K562 (cell line): ENCODE results near the gene VPS13C. TPM values are rescaled to one million over a fixed set of nuclear protein-coding genes. Genes with fewer than 3 reads are reported as not detected.

ENCODE experiments used
- ATAC-seq: fragments of 200-7000 bp; cut with Tn5 transposase; 3 replicates; pipeline ENCODE4 v1.9.1; 2020; ENCODE audit warnings: moderate library complexity
- BruUV-seq: library from RNA; stranded (reverse); fragments of 400-500 nt; replicated peaks from 2 replicates; lab custom pipeline; 2021; lab: Mats Ljungman, UMichigan
- CTCF ChIA-PET: fragments of 300-600 bp; formaldehyde crosslinking; extraction: SDS; loops from one replicate; lab custom pipeline; 2021; ENCODE audit warnings: low intra/inter-chr PET ratio; lab: Yijun Ruan, JAX
- POLR2A ChIA-PET: fragments of 300-600, 350-650 bp; sonication (Branson Sonifier 250); formaldehyde crosslinking; extraction: SDS; loops from one replicate; lab custom pipeline; 2021; ENCODE audit warnings: antibody characterized with exemption, inconsistent platforms; lab: Yijun Ruan, JAX
- DNase-seq, 4 experiments: peaks; one replicate each; pipeline versions ENCODE4 v3.0.0 to v3.0.0-alpha.2; 2011 to 2018; ENCODE audit warnings: low spot score in 3 of 4, mixed read lengths in 3 of 4; ENCODE audit errors: extremely low read depth in 1 of 4
- FAIRE-seq: peaks from 2 replicates; lab custom pipeline; 2011; peaks lifted over from hg19 to GRCh38; lab: Jason Lieb, UNC
- H2AFZ ChIP-seq: 2 replicates; pipeline ENCODE4 v1.6.0; 2011; ENCODE audit warnings: low read depth, low read length, control low read depth, inconsistent platforms
- H3K27ac ChIP-seq: fragments of 200-600 bp; 3 replicates; pipeline ENCODE4 v1.8.0; 2011; ENCODE audit warnings: low read depth, mild to moderate bottlenecking, control low read depth, inconsistent platforms, low read length, moderate library complexity, mixed read lengths; ENCODE audit errors: extremely low read depth
- H3K27me3 ChIP-seq, 2 experiments: fragments of 300-600 bp in 1 of 2; 2 replicates in 1 of 2; 3 replicates in 1 of 2; pipeline versions ENCODE4 v1.6.0 to v1.8.0; 2011; ENCODE audit warnings: inconsistent platforms in 2 of 2, low read length in 2 of 2, mild to moderate bottlenecking in 1 of 2, mixed read lengths in 1 of 2, moderate library complexity in 1 of 2; ENCODE audit not compliant: control insufficient read depth in 2 of 2, insufficient read depth in 2 of 2
- H3K36me3 ChIP-seq: fragments of 300-600 bp; 3 replicates; pipeline ENCODE4 v1.8.0; 2011; ENCODE audit warnings: mild to moderate bottlenecking, low read length, inconsistent platforms; ENCODE audit not compliant: control insufficient read depth, insufficient read depth
- H3K4me1 ChIP-seq, 2 experiments: fragments of 200-600 bp in 1 of 2; replicated peaks in 1 of 2; 2 replicates in 1 of 2; 3 replicates in 1 of 2; pipeline versions ENCODE4 v1.5.1 to v1.8.0; 2011; ENCODE audit warnings: inconsistent platforms in 2 of 2, low read length in 2 of 2, mild to moderate bottlenecking in 1 of 2, mixed read lengths in 1 of 2, moderate library complexity in 1 of 2; ENCODE audit not compliant: control insufficient read depth in 2 of 2, insufficient read depth in 2 of 2
- H3K4me2 ChIP-seq: 2 replicates; pipeline ENCODE4 v1.6.1; 2011; ENCODE audit warnings: low read length, control low read depth, inconsistent platforms, mixed read lengths; ENCODE audit not compliant: insufficient read depth
- H3K4me3 ChIP-seq: fragments of 200-600 bp; sonication (generic), shearing (Covaris generic); 2 replicates; pipeline ENCODE4 v1.5.1; 2016; ENCODE audit warnings: control low read depth, inconsistent platforms
- H3K79me2 ChIP-seq: fragments of 200-600 bp; 3 replicates; pipeline ENCODE4 v1.8.0; 2011; ENCODE audit warnings: low read length, inconsistent platforms; ENCODE audit not compliant: control insufficient read depth, insufficient read depth
- H3K9ac ChIP-seq, 2 experiments: 2 replicates each; pipeline versions ENCODE4 v1.6.0 to v1.6.1; 2011; ENCODE audit warnings: low read depth in 2 of 2, low read length in 2 of 2, control low read depth in 1 of 2, inconsistent platforms in 1 of 2, mild to moderate bottlenecking in 1 of 2, mixed read lengths in 1 of 2; ENCODE audit not compliant: insufficient read depth in 1 of 2
- H3K9me1 ChIP-seq: one replicate; pipeline ENCODE4 v1.6.0; 2011; ENCODE audit warnings: inconsistent platforms, mild to moderate bottlenecking, low read length, moderate library complexity; ENCODE audit not compliant: control insufficient read depth, insufficient read depth
- H3K9me3 ChIP-seq: replicated peaks from 2 replicates; pipeline ENCODE4 v1.5.1; 2011; ENCODE audit warnings: low read depth, low read length, inconsistent platforms; ENCODE audit not compliant: control insufficient read depth, insufficient read depth
- H4K20me1 ChIP-seq: replicated peaks from 2 replicates; pipeline ENCODE4 v1.6.1; 2011; ENCODE audit warnings: low read length, inconsistent platforms, mixed read lengths; ENCODE audit not compliant: control insufficient read depth, insufficient read depth
- CHD4 ChIP-seq: fragments of 200-600 bp; sonication (generic); IDR thresholded peaks from 3 replicates; pipeline ENCODE4 v1.6.1; 2012; ENCODE audit warnings: low read depth, mild to moderate bottlenecking, mixed read lengths, low read length, inconsistent platforms; ENCODE audit not compliant: insufficient read depth, insufficient replicate concordance, poor library complexity, severe bottlenecking
- E2F6 ChIP-seq, 2 experiments: IDR thresholded peaks; 2 replicates each; pipeline ENCODE4 v1.6.1; 2011; ENCODE audit warnings: borderline replicate concordance in 1 of 2, control low read depth in 1 of 2, low read depth in 1 of 2, low read length in 1 of 2, mild to moderate bottlenecking in 1 of 2, mixed read lengths in 1 of 2, moderate library complexity in 1 of 2; ENCODE audit not compliant: insufficient read depth in 1 of 2, insufficient read length in 1 of 2, poor library complexity in 1 of 2, severe bottlenecking in 1 of 2; ENCODE audit errors: extremely low read depth in 1 of 2
- ETV5 ChIP-seq: sonication (generic); formaldehyde crosslinking; IDR thresholded peaks from 2 replicates; pipeline ENCODE4 v1.4.0; 2020; ENCODE audit warnings: low read depth, mild to moderate bottlenecking, missing genetic modification reagents
- GABPB1 ChIP-seq: sonication (generic); formaldehyde crosslinking; IDR thresholded peaks from 2 replicates; pipeline ENCODE4 v1.8.0; 2022; ENCODE audit warnings: mild to moderate bottlenecking, missing genetic modification reagents
- HLTF ChIP-seq: fragments of 450-650 bp; IDR thresholded peaks from 2 replicates; pipeline ENCODE4 v1.6.1; 2016
- HNRNPH1 ChIP-seq: fragments of 200-400 bp; formaldehyde crosslinking; optimal IDR thresholded peaks from 2 replicates; pipeline ENCODE3; 2017; ENCODE audit warnings: low read depth, mild to moderate bottlenecking, low read length, moderate library complexity
- HNRNPLL ChIP-seq: fragments of 200-400 bp; formaldehyde crosslinking; IDR thresholded peaks from 2 replicates; pipeline ENCODE4 v1.6.1; 2017; ENCODE audit warnings: low read length, low read depth, mild to moderate bottlenecking; ENCODE audit not compliant: poor library complexity, severe bottlenecking
- KLF10 ChIP-seq: fragments of 250-450 bp; sonication (Bioruptor Pico); IDR thresholded peaks from 2 replicates; pipeline ENCODE4 v1.6.1; 2021; ENCODE audit warnings: matching md5 sums
- MAFG ChIP-seq: fragments of 450-650 bp; conservative IDR thresholded peaks from 2 replicates; pipeline ENCODE4 v1.6.1; 2016; ENCODE audit warnings: missing genetic modification characterization, missing compliant biosample characterization
- MAFK ChIP-seq: IDR thresholded peaks from 2 replicates; pipeline ENCODE4 v1.6.1; 2011; ENCODE audit warnings: low read length, improper control_type of control experiment
- NR2C2 ChIP-seq, 2 experiments: fragments of 200-800 bp in 1 of 2; sonication (Bioruptor generic) in 1 of 2; sonication (generic) in 1 of 2; formaldehyde crosslinking in 1 of 2; IDR thresholded peaks; 2 replicates each; pipeline versions ENCODE4 v1.6.1 to v1.8.0; 2016 to 2022; ENCODE audit warnings: mild to moderate bottlenecking in 1 of 2, missing compliant biosample characterization in 1 of 2, missing genetic modification characterization in 1 of 2, missing genetic modification reagents in 1 of 2
- SLC30A9 ChIP-seq: fragments of 250-450 bp; sonication (Bioruptor Pico); IDR thresholded peaks from 2 replicates; pipeline ENCODE4 v1.8.0; 2022; ENCODE audit warnings: mild to moderate bottlenecking, moderate library complexity
- SMARCE1 ChIP-seq: fragments of 450-650 bp; IDR thresholded peaks from 2 replicates; pipeline ENCODE4 v1.7.1; 2016; ENCODE audit warnings: mild to moderate bottlenecking
- TAL1 ChIP-seq: fragments of 450-650 bp; IDR thresholded peaks from 2 replicates; pipeline ENCODE4 v1.6.1; 2016; ENCODE audit warnings: mild to moderate bottlenecking
- TFAM ChIP-seq: fragments of 250-450 bp; sonication (Bioruptor Pico); conservative IDR thresholded peaks from 2 replicates; pipeline ENCODE4 v1.5.0; 2021; ENCODE audit warnings: mild to moderate bottlenecking, moderate library complexity
- USF2 ChIP-seq: sonication (generic); formaldehyde crosslinking; IDR thresholded peaks from 2 replicates; pipeline ENCODE4 v1.5.0; 2020; ENCODE audit warnings: missing genetic modification reagents
- XRCC3 ChIP-seq: fragments of 450-650 bp; IDR thresholded peaks from 2 replicates; pipeline ENCODE4 v1.6.1; 2017; ENCODE audit warnings: mild to moderate bottlenecking, moderate library complexity
- ZNF143 ChIP-seq: sonication (generic); formaldehyde crosslinking; IDR thresholded peaks from 2 replicates; pipeline ENCODE4 v1.9.0; 2022; ENCODE audit warnings: mild to moderate bottlenecking, missing genetic modification reagents
- ZNF175 ChIP-seq: fragments of 200-800 bp; sonication (Bioruptor generic); IDR thresholded peaks from 2 replicates; pipeline ENCODE4 v1.6.1; 2016; ENCODE audit warnings: low read depth, mild to moderate bottlenecking, missing genetic modification characterization, missing compliant biosample characterization
- ZNF408 ChIP-seq: fragments of 250-450 bp; sonication (Bioruptor Pico); IDR thresholded peaks from 2 replicates; pipeline ENCODE4 v1.4.0; 2020; ENCODE audit warnings: low read depth, mild to moderate bottlenecking, moderate library complexity
- WGBS: fragments of 100-300 bp; shearing (Covaris generic); methylation state at CpG from one replicate; pipeline ENCODE4 v1.1.6; 2016; ENCODE audit warnings: low coverage, mixed read lengths; ENCODE audit not compliant: insufficient coverage; ENCODE audit errors: missing lambda C conversion rate; 5-methylcytosine and 5-hydroxymethylcytosine counted together
- in situ Hi-C: fragments of 300-500 bp; cut with MboI; formaldehyde crosslinking; loops from 4 replicates; pipeline ENCODE4 v1.15.0; 2018; ENCODE audit warnings: inconsistent platforms, mixed read lengths
- intact Hi-C: fragments of 100-400 bp; cut with micrococcal nuclease; formaldehyde crosslinking; loops from 2 replicates; pipeline ENCODE4 v1.14.2; 2022
- polyA plus RNA-seq, 8 experiments: library from polyadenylated mRNA; depleted of rRNA in 4 of 8; stranded (reverse) in 5 of 8; unstranded in 3 of 8; fragments of >200 nt; fragmentation: Nextera tagmentation in 2 of 8; fragmentation: Illumina TruSeq in 1 of 8; extraction: Ambion mirVana in 2 of 8; extraction: Trizol in 1 of 8; gene quantifications; 2 replicates each; pipeline versions ENCODE4 v1.2.1 to v1.2.3, GENCODE V29; 2011 to 2014; ENCODE audit warnings: inconsistent platforms in 1 of 8, missing spikeins in 1 of 8
- total RNA-seq, 7 experiments: library from RNA; depleted of rRNA in 6 of 7; stranded (reverse); fragments of >200 nt in 6 of 7; fragmentation: Illumina TruSeq in 2 of 7; extraction: Trizol in 2 of 7; gene quantifications; 2 replicates each; pipeline versions ENCODE4 v1.2.1 to v1.2.3, GENCODE V29; 2011 to 2021; ENCODE audit warnings: low replicate concordance in 1 of 7

VPS13C gene
- total and polyA plus RNA-seq, 9 of the 15 experiments (the other 6 are each of a cell fraction or from before 2014, with no cell fraction given): 5.2 to 32.3 (median 15.7) TPM

GRCh38 chr15:61994216-61994615 is 66.0 kb downstream of the VPS13C start:
- Histone ChIP-seq H3K4me1 (no peaks in the 10 kb centered on the region), H3K27ac (no peak overlapping the region), H3K4me3 (no peak overlapping the region), H2AFZ (no peak overlapping the region), H3K9me3 (0 out of 2 replicates have a peak, but pooled peaks cover 3% of the 10 kb centered on the region), H3K79me2 (no peaks in the 10 kb centered on the region), H3K36me3 (peaks cover 16% of the 10 kb centered on the region; the same call in 2 of the 3 replicates), H3K27me3 (no peaks in the 10 kb centered on the region), H3K9me1 (no peaks in the 10 kb centered on the region), H3K4me2 (no peak overlapping the region), H4K20me1 (no peaks in the 10 kb centered on the region), H3K9ac (no peak overlapping the region)
- no peak for FAIRE-seq
- DNase-seq: no peak
- BruUV-seq: no TSS peak
- in situ Hi-C loops: no loop called here
- TF ChIP-seq MAFK (no peak), HLTF (no peak), NR2C2 (CRISPR knock-in tag; IDR thresholded peaks at IDR 0.05) (no peak), NR2C2 (tag; IDR thresholded peaks at IDR 0.05) (no peak), XRCC3 (no peak), ZNF408 (CRISPR knock-in tag) (no peak), CHD4 (no peak), USF2 (CRISPR knock-in tag) (no peak), GABPB1 (CRISPR knock-in tag) (no peak), TAL1 (no peak), MAFG (tag) (no peak), ZNF175 (CRISPR knock-in tag) (no peak), HNRNPLL (no peak), SLC30A9 (CRISPR knock-in tag) (no peak), ZNF143 (CRISPR knock-in tag) (no peak), HNRNPH1 (no peak), ETV5 (no peak), SMARCE1 (no peak), E2F6 (IDR thresholded peaks at IDR 0.05; ENCODE audit: borderline replicate concordance in 1 of 2, extremely low read depth in 1 of 2, insufficient read depth in 1 of 2, insufficient read length in 1 of 2, low read depth in 1 of 2, low read length in 1 of 2, poor library complexity in 1 of 2, severe bottlenecking in 1 of 2) (no peak), TFAM (no peak), KLF10 (CRISPR knock-in tag) (no peak)
- intact Hi-C loops: no loop called here
- no peak for ATAC-seq
- WGBS: 79% methylated on average over 1 of the region's 1 CpG
- POLR2A ChIA-PET: no interaction called here
- CTCF ChIA-PET: no interaction called here
